ENCODE measurements around the gene SERPINA5.
A peak's percentile ranks its signal among the peaks of the same experiment; 100 is the strongest.

SERPINA5 gene, protein sequence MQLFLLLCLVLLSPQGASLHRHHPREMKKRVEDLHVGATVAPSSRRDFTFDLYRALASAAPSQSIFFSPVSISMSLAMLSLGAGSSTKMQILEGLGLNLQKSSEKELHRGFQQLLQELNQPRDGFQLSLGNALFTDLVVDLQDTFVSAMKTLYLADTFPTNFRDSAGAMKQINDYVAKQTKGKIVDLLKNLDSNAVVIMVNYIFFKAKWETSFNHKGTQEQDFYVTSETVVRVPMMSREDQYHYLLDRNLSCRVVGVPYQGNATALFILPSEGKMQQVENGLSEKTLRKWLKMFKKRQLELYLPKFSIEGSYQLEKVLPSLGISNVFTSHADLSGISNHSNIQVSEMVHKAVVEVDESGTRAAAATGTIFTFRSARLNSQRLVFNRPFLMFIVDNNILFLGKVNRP

DNA sequence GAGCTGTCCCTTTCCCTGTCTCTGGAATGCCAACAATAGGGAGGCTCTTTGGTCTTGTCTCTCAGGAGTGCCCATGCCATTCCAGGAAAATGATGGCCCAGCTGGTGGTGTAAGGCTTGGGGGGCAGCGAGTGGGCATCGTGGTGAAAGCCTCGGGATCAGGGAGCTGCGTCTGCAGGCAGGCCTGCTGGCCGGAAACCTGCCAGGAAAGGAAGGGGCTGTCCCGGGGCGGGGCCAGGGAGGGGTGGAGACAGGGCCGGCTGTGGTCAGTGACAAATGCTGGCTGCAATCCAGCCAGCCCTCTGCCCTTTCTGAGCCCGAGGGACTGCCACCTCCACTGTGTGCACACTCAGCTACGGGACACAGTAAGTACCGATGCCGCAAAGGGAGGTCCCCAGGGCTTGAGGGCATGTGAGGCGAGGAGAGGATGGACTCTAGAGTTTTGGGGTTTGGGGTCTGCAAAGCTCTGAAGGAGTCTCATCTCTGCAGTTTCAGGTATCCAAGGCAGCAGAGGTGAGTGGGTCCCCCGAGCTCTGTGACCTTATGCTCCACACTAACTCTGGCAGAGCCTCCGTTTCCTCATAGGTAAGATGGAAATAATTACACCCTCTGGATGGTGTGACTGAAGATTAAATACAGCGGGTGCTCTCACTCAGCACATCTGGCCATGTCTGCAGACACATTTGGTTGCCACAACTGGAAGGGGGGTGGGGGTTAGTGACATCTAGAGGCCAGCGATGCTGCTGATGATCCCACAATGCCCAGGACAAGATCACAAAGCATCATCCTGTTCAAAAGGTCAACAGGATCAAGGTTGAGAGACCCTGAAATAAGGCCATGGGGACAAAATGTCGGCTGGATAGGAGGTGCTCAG, at the start of gene SERPINA5:
SERPINA5 (plus strand) TSS at position 300 of the 873 bp plus-strand sequence. CDS start 5,937 bp downstream, outside the sequence.
- DNase-seq, result peak in 2 of 58 donors; percentile 20 to 27

DNA sequence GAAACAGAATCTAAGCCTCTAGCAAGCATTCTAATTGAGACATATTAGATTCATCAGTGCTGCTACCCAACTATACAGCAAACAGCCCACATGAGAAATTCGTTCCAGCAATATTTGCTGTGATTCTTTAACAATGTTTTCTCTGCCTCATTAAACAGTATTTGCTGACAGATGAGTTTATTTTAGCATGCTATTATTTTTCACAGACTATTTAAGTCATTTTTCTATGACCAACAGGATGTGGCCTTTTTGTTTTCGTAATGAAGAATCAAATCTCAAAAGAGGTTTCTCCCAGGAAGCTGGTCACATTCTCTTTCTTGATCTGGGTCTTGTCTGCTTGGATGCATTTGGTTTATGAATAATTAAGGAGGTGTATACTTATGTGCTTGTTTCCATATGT, 48.8 kb upstream of the SERPINA5 start:
- DNase-seq, result no peak

GRCh38 chr14:94535506-94535905, 45.7 kb upstream of the SERPINA5 start:
- DNase-seq, result no peak

DNA sequence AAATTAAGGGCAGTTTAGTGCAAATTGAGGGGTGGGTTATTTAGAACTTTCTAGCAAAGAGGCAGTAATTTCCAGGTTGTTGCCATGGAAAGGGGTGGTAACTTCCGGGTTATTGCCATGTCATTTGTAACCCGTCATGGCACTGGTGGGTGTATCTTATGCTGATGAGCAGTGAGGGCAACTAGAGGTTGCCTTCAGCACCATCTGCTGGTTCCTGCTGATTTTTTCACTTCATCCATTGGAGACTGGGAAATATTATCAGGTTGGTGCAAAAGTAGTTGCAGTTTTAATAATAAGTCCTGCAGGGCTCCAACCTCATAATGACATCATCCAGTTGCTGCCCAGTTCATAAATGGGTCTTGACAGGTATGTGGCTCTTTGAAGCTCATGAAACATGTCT, 44.4 kb upstream of the SERPINA5 start:
- no peak for DNase-seq

- DNase-seq, result no peak
Measured at GRCh38 chr14:94538070-94538740, 43.0 kb upstream of the SERPINA5 start.

DNA sequence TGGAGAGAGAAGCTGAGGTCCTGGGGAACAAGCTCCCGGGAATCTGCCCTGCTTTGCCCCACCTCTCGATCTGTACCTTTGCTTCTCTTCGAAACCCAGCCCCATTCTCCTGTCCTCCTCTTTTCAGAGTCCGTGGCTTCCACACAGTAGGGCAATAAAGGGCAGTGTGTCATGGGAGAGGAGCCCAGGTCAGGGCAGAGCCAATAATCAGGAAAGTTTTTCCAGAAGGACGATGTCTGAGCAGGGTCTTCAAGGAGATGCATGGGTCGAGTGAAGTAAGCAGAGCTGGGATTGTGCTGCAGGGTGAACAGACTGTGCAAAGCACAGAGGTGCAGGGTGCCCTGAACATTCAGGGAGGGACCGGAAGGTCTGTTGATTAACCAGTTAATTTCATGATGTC, 42.0 kb upstream of the SERPINA5 start:
- no peak for DNase-seq

- peak in 1 of 58 donors; percentile 26 for DNase-seq
Measured at GRCh38 chr14:94540031-94540794, 41.0 kb upstream of the SERPINA5 start.

- DNase-seq, result no peak
Measured at GRCh38 chr14:94541234-94541975, 39.8 kb upstream of the SERPINA5 start.

- DNase-seq, result no peak
Measured at GRCh38 chr14:94542111-94542810, 39.0 kb upstream of the SERPINA5 start.

- DNase-seq, result no peak
Measured at GRCh38 chr14:94542811-94543440, 38.3 kb upstream of the SERPINA5 start.

DNA sequence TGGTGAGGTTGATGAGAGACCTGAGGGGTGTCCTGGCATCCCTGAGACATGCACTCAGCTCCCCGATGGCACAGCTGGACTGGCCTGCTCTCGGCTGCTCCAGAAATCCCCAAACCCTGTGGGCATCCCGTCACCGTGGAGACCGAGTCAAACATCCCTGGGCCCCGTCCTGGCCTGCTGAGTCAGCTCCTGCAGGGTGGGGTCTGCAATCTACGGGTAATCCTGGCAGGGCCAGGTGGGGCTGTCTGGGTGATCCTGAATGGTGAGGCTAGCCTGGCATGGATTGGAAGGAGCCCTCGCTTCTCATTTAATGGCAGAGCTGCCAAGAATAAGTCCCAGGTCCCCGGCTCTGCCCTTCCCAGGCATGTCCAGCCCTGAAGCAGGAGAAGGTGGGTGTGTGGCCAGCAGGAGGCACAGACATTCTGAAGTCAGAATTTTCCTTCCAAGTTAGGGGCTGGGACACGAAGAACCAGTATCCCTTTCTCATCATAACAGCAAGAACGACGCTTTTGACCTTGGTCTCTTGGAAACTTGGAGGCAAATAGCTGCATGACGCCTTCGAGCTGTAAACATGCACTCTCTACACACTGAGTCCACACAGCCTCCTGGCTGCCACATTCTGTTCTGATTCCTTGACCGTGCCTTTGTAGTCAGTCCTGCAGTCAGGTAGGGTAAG, 37.6 kb upstream of the SERPINA5 start:
- DNase-seq, result no peak

GRCh38 chr14:94544726-94545125, 36.5 kb upstream of the SERPINA5 start:
- DNase-seq, result no peak

DNA sequence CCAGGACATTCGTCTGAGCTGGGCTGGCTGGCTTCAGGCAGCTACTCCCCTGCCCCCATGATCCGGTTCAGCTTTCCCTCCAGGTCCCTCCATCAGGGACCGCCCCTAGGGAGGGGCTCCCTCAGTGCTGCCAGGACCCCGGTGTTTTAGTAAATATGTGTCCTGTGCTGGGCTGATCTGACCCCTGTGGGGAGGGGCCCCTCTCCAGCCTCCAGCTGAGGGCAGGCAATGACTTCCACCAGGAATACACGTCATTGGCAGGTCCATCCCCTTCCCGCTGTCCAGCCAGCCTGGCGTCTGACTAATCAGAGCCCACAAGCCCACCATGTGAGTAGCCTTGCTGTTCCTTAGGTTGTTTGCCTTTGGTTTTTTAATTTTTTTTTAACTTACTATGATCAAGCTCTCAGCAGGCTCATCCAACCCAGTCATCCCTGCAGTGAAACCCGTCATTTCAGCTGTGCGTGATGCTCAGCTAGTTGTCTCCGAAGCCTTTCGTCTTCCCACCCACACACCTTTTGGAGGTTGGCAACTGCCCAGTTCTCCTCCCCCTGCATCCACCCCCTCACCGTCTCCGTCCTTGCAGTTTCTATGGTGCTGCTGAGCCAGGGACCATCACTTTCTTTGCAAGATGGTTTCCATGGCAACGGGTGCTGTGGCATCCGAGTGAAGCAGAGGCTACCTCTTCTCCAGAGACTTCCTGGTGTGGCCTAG, 35.9 kb upstream of the SERPINA5 start:
- peak in 50 of 58 donors; percentile 13 to 87 (median 54) for DNase-seq

- DNase-seq, result no peak
Measured at GRCh38 chr14:94547151-94547680, 34.0 kb upstream of the SERPINA5 start.

GRCh38 chr14:94547726-94548125, 33.5 kb upstream of the SERPINA5 start:
- DNase-seq, result no peak

GRCh38 chr14:94548131-94548998, 32.9 kb upstream of the SERPINA5 start:
- no peak for DNase-seq

Measured in anterior cingulate cortex (tissue), 58 donors.